ENCODE data around the gene ATAD2B.
"Not testable (repeated sequence)": the region's sequence is repeated elsewhere in the genome, so short reads cannot be mapped to it uniquely, and the experiment has no call there.

Gene ATAD2B

DNA sequence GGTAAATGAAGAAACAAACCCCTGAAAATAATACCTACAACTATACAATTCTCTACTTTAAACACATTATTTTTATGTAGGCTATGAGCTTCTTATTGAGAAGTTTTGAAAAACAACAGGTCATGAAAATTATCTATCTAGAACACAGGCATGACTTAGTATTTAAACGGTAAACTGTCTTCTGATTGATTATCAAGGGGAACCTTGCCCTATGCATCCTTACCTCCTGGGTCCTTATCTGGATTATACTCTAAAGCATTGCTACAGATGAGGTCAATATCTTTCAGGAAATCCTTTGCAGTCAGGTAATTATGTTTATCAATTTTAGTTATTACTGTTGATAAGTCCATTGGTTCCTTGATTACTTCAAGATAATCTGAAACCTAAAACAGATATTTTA lies 144.3 kb downstream of the ATAD2B start:
- no peak for DNase-seq

DNA sequence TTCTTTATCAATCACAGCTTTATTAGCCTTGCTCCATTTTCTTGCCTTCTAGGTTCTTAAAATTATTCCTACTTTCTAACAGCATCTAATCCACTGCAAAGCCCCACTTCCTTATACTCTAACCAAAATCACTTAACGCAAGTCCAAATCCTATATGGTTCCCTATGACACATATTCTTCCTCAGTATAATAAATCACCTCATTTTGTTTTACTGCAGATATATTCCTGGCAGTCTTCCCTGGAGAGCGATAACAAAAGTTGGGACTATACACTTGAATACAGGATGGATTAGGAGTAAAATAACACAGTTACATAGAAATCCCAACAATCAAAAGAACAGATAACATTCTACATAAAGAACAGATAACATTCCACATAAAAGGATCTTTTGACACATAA lies 144.8 kb downstream of the ATAD2B start:
- DNase-seq: no peak

DNA sequence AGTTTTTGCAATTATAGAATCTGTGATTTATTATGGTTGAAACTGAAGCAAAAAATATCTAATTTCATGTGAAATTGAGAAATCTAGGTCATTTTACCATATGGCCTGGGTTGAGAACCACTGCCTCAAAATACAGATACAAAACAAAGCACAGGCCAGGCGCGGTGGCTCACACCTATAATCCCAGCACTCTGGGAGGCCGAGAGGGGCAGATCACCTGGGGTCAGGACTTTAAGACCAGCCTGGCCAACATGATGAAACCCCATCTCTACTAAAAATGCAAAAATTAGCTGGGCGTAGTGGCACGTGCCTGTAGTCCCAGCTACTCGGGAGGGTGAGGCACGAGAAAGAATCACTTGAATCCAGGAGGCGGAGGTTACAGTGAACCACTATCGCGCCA lies 146.5 kb downstream of the ATAD2B start:
- DNase-seq: not testable (repeated sequence)

DNA sequence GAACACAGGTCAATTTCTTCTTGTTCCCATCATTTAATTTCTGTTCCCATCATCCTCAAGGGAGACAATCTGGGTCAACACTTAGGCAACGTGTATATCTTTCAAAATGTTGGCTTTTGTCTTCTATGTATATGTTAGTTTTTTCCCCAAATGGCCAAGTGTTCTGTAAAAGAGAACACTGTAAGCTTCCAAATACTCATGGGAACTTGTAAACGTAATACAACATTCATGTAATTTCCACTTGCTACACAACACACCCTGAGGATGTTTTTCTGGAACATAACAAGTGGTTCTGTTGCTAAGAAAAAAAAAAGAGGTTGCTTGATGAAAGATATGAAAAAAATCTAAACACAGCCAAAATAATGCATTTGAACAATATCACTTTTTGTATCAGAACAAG lies 149.1 kb downstream of the ATAD2B start:
- no peak for DNase-seq

DNA sequence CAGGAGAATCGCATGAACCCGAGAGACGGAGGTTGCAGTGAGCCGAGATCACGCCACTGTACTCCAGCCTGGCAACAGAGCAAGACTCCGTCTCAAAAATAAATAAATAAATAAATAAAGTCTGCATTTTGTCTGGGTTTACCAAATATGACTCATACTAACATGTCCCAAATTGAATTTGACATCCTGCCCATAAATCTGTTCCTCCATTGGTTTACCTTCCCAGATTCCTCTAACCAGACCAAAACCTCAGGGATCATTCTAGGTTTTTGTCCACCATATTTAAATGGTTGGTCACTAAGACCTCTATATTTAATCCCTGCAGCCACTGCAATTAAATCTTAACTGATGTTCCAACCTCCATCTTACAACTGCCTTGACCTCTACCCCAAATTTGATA lies 150.9 kb downstream of the ATAD2B start:
- no peak for DNase-seq

DNA sequence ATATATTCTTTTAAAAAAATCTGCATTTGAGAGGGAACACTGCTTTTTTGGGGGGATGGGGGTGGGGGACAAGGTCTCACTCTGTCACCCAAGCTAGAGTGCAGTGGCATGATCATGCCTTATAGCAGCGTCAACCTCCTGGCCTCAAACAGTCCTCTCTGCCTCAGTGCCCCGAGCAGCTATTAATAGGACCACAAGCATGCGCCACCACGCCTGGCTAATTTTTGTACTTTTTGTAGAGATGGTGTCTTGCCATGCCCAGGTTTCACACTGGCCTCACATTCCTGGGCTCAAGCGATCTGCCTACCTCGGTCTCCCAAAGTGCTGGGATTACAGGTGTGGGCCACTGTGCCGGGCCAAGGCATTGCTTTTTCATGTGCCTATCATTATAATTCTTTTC lies 154.2 kb downstream of the ATAD2B start:
- DNase-seq: no peak

DNA sequence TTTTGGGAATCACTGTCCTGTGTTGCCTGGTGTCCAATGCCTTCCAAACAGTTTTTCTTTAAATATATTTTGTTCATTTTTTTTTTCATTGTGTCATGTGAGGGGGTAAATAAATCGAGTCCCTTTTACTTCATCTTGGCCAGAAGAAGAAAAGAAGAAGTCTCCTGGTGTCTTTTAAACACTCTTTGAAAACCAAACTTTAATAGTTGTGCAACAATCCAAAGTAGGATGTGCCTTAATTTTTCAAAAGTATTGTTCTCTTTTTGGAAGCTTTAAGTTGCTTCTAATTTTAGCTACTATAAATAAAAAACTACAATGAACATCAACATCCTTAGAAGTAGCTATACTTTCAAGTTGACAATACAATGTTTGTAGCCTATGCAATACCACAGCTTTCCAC lies 154.9 kb downstream of the ATAD2B start:
- DNase-seq: no peak

DNA sequence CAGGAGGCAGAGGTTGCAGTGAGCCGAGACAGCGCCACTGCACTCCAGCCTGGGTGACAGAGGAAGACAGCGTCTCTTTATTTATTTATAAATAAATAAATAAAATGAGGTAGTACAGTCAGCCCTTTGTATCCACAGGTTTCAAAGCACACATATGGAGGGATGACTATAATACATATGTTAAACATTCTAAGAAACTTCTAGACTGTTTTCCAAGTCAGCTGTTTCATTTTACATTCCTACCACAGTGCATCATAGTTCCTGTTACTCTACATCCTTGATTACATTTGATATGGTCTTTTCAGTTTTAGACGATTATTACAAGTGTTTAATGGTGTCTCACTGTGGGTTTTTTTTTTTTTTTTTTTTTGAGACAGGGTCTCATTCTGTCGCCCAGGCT lies 157.6 kb downstream of the ATAD2B start:
- no peak for DNase-seq

DNA sequence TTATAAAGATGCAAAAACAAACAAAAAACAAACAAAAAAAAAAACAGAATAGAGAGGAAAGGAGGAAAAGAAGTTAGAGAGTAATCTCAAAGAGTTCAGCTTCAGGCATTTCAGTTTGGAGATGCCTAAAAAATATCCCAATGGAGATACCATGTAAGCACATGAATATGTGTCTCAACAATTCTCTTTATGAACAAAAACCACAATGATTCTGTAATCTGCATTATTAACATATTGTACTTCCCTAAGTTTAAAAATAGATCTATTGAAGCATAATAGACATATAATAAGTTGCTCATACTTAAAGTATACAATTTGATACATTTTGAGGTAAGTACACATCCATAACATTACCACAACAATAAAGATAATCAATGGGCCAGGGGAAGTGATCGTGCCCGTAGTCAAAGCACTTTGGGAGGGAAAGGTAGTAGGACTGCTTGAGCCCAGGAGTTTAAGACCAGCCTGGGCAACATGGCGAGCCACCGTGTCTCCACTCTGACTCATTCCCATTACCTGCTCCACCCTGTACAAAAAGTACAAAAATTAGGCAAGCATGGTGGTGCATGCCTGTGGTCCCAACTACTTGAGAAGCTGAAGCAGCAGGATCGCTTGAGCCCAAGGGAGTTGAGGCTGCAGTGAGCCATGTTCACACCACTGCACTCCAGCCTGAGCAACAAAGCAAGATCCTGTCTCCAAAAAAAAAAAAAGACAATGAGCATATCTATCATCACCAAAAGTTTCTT lies 158.9 kb downstream of the ATAD2B start:
- no peak for DNase-seq

DNA sequence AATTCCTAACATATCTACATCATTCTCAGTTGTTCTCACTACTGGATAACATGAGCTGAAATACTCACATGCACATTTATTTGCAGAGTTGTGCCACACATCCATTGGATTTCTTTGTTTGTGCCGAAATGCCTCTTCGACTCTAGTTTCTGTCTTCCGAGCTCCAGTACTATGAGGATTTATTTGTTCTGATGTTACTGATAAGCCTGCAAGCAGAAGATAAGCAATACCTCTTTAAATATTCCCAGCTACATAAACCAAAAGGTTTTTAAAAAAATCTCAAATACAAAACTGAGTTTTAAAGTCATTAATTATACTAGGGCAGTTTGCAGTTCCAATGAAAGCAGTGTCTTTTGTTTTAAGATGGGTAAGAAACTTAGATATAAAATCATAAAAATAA lies 164.8 kb downstream of the ATAD2B start:
- no peak for DNase-seq

DNA sequence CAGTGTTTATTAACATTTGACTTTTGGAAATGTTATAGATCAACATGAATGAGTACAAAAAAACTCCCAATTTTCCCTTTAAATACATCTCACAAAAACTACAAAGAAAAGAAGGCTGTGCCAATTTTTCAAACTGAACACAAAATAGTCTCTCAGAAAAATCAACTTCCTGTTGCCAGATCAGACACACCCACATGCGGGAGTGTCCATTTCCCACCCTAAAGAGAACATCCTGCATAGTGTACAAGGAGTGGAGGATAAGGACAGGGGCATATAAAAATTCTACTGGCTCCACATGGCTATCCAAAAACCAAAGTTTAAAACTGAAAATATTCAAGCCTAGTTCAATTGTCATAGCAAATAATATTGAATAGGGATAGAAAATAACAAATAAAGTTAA lies 165.3 kb downstream of the ATAD2B start:
- no peak for DNase-seq

DNA sequence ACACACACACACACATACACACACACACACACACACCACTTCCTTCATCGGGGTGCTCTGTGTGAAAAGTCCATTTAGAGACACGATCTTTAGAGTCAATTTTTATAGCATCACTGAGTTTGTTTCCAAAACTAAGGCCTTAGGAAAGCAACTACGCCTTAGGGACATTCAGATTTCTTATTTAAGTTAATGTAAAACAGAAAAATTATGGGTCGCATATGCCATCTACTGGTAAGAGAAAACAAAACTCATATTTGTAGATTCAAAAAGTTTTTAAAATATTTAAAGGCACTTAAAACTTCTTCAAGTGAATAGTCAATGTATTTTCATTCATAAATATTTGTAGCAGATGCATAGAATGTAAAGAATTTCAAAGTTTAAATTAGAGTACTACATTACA lies 166.2 kb downstream of the ATAD2B start:
- DNase-seq: no peak

DNA sequence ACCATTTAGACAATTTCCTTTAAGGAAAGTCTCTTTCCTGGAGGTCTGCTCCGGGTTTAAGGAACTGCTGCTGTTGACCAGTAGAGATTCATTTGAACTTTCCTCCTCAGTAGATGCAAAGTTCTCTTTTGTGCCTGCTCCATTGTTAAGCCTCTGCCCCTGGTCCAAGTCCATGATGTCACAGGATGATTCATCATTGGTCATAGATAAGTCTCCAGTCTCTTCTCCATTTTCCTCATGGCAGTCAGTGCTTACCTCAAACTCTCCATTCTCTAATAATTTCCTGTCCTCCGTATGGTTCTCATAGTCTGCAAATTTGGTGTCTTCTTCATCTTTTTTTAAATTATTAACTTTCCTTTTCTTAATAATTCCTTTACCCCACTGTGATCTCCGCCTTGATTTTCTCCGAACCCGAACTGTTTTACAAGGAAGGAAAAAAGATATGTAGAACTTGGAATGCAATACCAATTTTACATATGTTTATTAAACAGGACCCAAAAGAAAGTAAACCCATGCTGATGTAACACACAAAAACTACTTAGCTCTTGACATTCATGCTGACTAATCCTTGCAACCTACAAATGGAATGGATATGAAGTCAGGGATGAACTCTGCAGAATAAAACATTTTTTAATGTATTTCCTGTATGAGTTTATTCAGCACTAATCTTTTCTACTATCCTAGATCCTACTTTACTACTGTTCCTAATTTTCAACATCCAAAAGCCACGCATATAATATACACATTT lies 169.1 kb downstream of the ATAD2B start:
- DNase-seq: no peak

DNA sequence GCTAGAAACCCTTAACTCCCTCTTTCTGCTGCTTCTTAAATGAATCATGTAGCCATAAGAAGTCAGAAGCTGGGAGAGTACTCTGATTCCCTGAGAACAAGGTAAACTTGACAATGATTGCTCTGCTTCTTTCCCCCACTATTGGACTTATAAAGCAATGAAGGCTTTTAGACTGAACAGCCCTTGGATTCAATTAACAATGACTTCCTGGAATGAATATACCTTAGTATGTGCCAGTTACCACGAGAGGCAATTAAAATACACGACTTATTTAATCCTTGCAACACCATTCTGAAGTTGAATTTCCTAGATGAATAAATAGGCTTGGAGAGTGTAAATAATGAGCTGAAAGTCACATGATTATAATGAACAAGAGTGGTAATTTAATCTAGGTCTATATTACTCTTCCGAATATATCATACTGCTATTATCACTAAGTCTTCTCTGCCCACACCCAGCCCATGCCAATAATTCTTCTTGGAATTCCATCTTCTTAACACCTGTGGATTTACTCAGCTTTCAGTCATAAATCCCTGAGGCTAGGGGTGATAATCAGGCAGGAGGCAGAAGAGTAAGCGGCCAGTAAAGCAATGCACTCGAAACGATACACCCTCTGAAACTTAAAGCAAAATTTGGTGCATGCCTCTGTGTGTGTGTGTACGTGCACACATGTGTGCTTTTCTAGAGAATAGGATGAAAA lies 170.2 kb downstream of the ATAD2B start:
- no peak for DNase-seq

DNA sequence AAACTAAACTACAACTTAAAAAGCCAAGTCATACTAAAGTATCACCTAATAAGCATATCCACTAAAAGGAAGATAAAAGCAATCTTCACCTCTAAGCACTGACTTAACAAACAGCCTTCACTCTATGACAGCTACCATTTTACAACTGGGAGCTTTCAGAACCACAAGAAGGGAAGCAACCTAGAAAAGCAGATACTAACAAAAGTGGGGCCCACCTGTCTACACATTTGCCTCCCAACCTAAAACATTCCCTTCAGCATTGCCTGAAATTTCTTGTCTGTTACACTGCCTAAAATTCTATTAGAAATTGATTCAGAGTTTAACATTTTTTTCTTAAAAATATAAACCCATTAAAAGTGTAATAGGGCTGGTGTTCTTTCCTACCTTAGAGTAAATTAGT lies 172.0 kb downstream of the ATAD2B start:
- DNase-seq: no peak

DNA sequence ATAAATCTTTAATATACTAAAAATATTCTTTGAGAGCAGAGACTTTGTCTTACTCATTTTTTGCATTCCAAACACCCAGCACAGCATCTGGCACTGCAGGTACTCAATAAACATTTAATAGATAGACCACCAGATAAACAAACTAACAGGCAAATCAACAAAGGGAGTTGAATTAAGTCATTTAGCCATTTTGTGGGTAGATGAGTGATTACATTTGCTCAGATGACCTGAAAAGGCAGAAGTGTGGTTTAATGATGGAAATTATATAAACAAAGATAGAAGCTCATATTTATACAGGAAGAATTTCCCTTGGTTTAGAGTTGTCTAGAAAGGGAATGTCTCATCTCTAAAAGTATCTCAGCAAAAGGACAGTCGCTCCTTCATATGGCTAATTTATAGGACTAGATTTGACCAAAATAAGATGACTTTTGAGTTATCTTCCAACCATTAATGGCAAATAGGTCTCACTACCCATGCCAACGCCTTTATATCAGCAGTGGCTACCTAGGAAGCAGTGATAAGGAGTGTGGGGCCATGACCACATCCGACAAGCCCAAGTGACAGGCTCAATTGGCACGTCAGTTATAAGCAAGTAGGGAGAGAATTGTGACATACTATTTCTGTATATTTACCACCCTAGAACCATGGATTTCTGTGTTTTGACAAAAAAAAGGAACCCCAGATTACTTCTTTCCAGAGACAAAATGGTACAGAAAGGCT lies 173.5 kb downstream of the ATAD2B start:
- DNase-seq: no peak

DNA sequence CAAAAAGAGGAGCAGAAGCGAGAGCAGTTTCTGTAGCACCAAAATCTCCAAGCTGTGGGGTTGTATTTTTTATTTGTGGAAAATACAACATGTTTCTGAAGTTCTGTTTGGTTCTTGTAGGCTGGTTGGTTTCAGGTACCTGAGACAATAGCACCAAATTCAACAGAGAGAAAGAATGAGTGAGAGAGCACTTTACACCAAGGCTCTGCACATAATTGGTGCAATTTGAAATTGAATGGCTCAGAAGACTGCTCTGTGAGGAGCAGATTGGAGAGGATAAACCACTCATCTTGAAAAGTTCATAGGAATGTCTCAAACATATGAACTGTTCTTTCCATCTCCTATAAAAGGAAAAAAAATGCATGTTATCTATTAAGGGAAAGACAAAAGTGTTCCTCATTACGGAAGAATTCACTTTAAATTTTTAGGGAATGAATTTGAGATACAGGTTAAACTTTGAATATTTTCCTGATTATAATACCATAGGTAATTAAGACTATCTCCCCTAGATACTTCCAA lies 175.1 kb downstream of the ATAD2B start:
- no peak for DNase-seq

DNA sequence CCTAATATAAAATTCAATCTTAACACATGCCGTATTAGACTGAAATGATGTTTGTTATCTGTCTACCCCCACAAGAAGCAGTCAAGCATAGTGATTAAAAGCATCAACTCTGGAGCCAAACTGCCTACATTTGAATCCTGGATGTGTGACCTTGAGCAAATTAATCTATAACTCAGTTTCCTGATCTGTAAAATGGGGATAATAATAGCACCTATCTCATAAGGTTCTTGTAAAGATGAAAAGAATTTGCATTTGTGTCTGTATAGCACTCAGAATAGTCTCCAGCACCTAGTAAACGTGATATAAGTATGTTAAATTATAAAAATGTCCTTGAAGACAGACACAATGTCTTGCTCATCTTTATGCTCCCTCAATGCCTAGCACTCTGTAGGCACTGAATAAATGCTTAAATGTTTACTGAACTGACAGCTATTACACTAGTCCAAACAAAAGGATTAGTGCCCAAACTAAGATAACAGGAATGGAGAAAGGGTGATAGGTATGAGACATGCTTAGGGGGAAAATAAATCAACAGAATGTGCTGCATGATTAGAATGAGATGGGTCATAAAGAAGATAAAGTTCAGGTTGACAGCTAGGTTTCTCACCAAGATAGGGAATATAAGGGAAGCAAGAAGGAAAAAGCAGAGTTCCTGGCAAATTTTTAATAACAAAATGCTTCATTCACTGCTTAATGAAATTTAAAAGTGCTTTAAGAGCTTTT lies 180.6 kb downstream of the ATAD2B start:
- no peak for DNase-seq

DNA sequence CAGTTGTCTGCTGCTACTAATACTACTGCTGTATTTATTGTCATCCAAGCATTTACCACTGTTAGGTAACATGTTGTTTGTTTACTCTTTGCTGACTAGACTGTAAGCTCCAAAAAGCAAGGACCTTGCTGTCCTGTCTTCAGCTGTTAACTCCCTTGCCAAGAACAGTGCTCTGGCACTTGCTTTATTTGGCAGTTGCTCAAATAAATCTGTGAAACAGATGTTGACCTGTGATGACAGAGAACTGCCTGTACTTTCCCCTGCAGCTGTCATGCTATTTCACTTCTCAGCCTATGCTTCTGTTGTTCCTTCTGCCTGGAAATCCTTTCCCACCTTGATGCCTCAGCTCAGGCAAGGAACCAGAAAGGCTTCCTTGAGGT lies 181.2 kb downstream of the ATAD2B start:
- DNase-seq: no peak

DNA sequence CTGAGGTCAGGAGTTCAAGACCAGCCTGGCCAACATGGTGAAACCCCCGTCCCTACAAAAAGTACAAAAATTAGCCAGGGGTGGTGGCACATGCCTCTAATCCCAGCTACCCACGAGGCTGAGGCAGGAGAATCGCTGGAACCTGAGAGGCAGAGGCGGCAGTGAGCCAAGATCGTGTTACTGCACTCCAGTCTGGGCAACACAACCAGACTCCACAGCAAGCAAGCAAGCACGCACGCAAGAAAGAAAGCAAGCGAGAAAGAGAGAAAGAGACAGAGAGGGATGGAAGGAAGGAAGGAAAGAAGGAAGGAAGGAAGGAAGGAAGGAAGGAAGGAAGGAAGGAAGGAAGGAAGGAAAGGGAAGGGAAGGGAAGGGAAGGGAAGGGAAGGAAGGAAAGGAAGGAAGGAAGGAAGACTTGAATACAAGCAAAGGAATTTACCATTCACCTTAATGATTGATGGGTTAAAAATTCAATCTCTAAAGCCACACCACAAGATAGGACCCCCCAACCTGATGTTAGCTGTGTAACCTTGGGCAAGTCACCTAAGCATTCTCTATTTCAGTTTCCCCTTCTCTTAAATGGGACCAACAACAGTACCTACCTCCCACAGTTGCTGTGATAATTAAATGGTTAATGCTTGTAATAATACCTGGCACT lies 181.7 kb downstream of the ATAD2B start:
- DNase-seq: no peak

DNA sequence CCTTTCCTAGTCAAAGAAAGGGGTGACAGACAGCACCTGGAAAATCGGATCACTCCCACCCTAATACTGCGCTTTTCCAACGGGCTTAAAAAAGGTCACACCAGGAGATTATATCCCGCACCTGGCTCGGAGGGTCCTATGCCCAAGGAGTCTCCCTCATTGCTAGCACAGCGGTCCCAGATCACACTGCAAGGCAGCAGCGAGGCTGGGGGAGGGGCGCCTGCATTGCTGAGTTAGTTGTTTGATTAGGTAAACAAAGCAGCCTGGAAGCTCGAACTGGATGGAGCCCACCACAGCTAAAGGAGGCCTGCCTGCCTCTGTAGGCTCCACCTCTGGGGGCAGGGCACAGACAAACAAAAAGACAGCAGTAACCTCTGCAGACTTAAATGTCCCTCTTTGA lies 190.1 kb downstream of the ATAD2B start:
- DNase-seq: not testable (repeated sequence)

DNA sequence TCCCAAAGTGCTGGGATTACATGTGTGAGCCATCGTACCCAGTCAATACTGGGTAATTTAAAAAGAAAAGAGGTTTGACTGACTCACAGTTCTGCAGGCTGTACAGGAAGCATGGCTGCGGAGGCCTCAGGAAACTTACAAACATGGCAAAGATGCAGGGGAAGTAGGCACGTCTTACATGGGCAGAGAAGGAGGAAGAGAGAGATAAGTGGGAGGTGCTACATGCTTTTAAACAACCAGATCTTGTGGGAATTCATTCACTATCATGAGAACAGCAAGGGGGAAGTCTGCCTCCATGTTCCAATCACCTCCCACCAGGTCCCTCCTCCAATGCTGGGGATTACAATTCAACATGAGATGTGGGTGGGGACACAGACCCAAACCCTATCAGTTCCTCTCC lies 192.5 kb downstream of the ATAD2B start:
- no peak for DNase-seq

All from GDM1 (cell line).